ENCODE measurements around the gene JCAD.

Gene JCAD

GRCh38 chr10:30038781-30039536 lies 20.4 kb downstream of the JCAD start:
- no peak for DNase-seq (ENCODE audit: extremely low read depth, low read depth)
- TF ChIP-seq, protein P1, sequence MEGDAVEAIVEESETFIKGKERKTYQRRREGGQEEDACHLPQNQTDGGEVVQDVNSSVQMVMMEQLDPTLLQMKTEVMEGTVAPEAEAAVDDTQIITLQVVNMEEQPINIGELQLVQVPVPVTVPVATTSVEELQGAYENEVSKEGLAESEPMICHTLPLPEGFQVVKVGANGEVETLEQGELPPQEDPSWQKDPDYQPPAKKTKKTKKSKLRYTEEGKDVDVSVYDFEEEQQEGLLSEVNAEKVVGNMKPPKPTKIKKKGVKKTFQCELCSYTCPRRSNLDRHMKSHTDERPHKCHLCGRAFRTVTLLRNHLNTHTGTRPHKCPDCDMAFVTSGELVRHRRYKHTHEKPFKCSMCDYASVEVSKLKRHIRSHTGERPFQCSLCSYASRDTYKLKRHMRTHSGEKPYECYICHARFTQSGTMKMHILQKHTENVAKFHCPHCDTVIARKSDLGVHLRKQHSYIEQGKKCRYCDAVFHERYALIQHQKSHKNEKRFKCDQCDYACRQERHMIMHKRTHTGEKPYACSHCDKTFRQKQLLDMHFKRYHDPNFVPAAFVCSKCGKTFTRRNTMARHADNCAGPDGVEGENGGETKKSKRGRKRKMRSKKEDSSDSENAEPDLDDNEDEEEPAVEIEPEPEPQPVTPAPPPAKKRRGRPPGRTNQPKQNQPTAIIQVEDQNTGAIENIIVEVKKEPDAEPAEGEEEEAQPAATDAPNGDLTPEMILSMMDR (IDR thresholded peaks at IDR 0.05; ENCODE audit: low read depth, low read length) = no peak

GRCh38 chr10:30037620-30038336 lies 21.6 kb downstream of the JCAD start:
- TF ChIP-seq, protein P1 (IDR thresholded peaks at IDR 0.05; ENCODE audit: low read depth, low read length) = no peak
- DNase-seq (ENCODE audit: extremely low read depth, low read depth) = no peak

DNA sequence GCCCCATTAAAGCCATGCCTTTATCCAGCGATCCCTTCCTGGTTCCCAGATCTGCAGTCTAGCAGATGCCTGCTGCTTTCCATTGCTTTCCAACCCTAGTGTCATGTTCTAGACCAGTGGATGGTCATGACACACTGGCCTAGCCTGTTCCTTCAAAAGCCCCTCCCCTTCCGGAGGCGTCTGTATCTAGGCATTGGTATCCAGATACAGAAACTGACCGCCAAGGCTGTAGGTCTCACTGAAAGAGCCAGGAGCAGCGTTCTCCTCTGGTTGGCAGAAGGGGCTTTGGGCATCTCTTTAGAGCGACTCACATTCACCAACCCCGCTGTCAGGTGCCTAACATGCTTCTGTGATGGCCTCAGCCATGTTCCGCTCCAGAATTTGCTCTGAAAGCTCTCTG lies 22.6 kb downstream of the JCAD start:
- no peak for DNase-seq (ENCODE audit: extremely low read depth, low read depth)
- TF ChIP-seq, protein P1 (IDR thresholded peaks at IDR 0.05; ENCODE audit: low read depth, low read length) = no peak

DNA sequence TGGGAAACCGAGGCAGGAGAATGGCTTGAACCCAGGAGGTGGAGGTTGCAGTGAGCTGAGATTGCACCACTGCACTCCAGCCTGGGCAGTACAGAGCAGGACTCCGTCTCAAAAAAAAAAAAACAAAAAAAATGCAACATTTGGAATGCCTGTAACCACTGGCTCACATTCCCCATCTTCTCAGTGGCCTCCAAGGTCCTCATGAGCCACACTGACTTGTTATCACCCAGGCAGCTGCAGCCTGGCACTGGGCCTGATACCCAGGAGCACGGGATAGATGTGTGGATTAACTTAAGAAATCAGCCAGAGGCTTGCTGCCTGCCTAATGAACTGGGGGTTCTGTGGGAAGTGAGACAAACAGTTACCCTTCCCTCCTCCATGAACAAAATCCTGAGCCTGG lies 23.0 kb downstream of the JCAD start:
- DNase-seq (ENCODE audit: extremely low read depth, low read depth) = no peak
- TF ChIP-seq, protein P1 (IDR thresholded peaks at IDR 0.05; ENCODE audit: low read depth, low read length) = no peak

- DNase-seq (ENCODE audit: extremely low read depth, low read depth) = no peak
- TF ChIP-seq, protein P1 (IDR thresholded peaks at IDR 0.05; ENCODE audit: low read depth, low read length) = no peak
These were observed 24.8 kb downstream of the JCAD start for GRCh38 chr10:30034433-30035137.

GRCh38 chr10:30032125-30032524 lies 27.3 kb downstream of the JCAD start:
- TF ChIP-seq, protein P1 (IDR thresholded peaks at IDR 0.05; ENCODE audit: low read depth, low read length) = no peak
- no peak for DNase-seq (ENCODE audit: extremely low read depth, low read depth)

- DNase-seq (ENCODE audit: extremely low read depth, low read depth) = no peak
- TF ChIP-seq, protein P1 (IDR thresholded peaks at IDR 0.05; ENCODE audit: low read depth, low read length) = no peak
These were observed 29.5 kb downstream of the JCAD start for GRCh38 chr10:30029872-30030256.

Measured in AG09319 (cell line).